SK-N-SH treated with all-trans-retinoic acid at 6 μM for 48 hours (cell line): ENCODE data around the gene TCF12.

Experiments
- ATAC-seq: fragments of 200-7000 bp; cut with Tn5 transposase; 3 replicates; pipeline ENCODE4 v1.9.1; 2020; ENCODE audit warnings: mild to moderate bottlenecking, moderate library complexity
- BACH2 ChIP-seq: fragments of 250-450 bp; sonication (Bioruptor Pico); IDR thresholded peaks from 2 replicates; pipeline ENCODE4 v1.9.0; 2021; ENCODE audit warnings: mild to moderate bottlenecking, borderline replicate concordance
- CSDC2 ChIP-seq: fragments of 250-450 bp; sonication (Bioruptor Pico); IDR thresholded peaks from 2 replicates; pipeline ENCODE4 v1.5.0; 2020; ENCODE audit warnings: mild to moderate bottlenecking, moderate library complexity
- GLIS3 ChIP-seq: fragments of 250-450 bp; sonication (Bioruptor Pico); IDR thresholded peaks from 2 replicates; pipeline ENCODE4 v1.5.0; 2020; ENCODE audit warnings: mild to moderate bottlenecking, moderate library complexity
- ISL1 ChIP-seq: fragments of 250-450 bp; sonication (Bioruptor Pico); IDR thresholded peaks from 2 replicates; pipeline ENCODE4 v2.1.2; 2022; ENCODE audit warnings: mild to moderate bottlenecking, moderate library complexity
- OSR1 ChIP-seq: fragments of 250-450 bp; sonication (Bioruptor Pico); IDR thresholded peaks from 2 replicates; pipeline ENCODE4 v1.8.0; 2022; ENCODE audit warnings: moderate library complexity, mild to moderate bottlenecking, inconsistent platforms
- PPARA ChIP-seq: fragments of 250-450 bp; sonication (Bioruptor Pico); IDR thresholded peaks from 2 replicates; pipeline ENCODE4 v1.5.0; 2020; ENCODE audit warnings: mild to moderate bottlenecking, borderline replicate concordance
- RARB ChIP-seq: fragments of 250-450 bp; sonication (Bioruptor Pico); IDR thresholded peaks from 2 replicates; pipeline ENCODE4 v1.8.0; 2021; ENCODE audit warnings: mild to moderate bottlenecking, moderate library complexity
- SNAI2 ChIP-seq: fragments of 250-450 bp; sonication (Bioruptor Pico); IDR thresholded peaks from 2 replicates; pipeline ENCODE4 v1.5.0; 2020; ENCODE audit warnings: mild to moderate bottlenecking, moderate library complexity
- TCF4 ChIP-seq: fragments of 250-450 bp; sonication (Bioruptor Pico); IDR thresholded peaks from 2 replicates; pipeline ENCODE4 v1.8.0; 2021; ENCODE audit warnings: mild to moderate bottlenecking, moderate library complexity, borderline replicate concordance
- TOX ChIP-seq: fragments of 250-450 bp; sonication (Bioruptor Pico); IDR thresholded peaks from 2 replicates; pipeline ENCODE4 v1.8.0; 2021; ENCODE audit warnings: mild to moderate bottlenecking, moderate library complexity, borderline replicate concordance
- ZC3H10 ChIP-seq: fragments of 250-450 bp; sonication (Bioruptor Pico); IDR thresholded peaks from 2 replicates; pipeline ENCODE4 v1.5.1; 2021; ENCODE audit warnings: mild to moderate bottlenecking, moderate library complexity
- ZFP30 ChIP-seq: fragments of 450-650 bp; formaldehyde crosslinking; IDR thresholded peaks from 2 replicates; pipeline ENCODE4 v1.5.0; 2022; ENCODE audit warnings: mild to moderate bottlenecking, moderate library complexity
- ZNF565 ChIP-seq: fragments of 450-650 bp; formaldehyde crosslinking; conservative IDR thresholded peaks from 2 replicates; pipeline ENCODE4 v1.5.0; 2020; ENCODE audit warnings: low read depth, mild to moderate bottlenecking, moderate library complexity
- ZNF70 ChIP-seq: fragments of 450-650 bp; formaldehyde crosslinking; IDR thresholded peaks from 2 replicates; pipeline ENCODE4 v1.5.0; 2020; ENCODE audit warnings: mild to moderate bottlenecking, moderate library complexity
- ZNF8 ChIP-seq: fragments of 450-650 bp; formaldehyde crosslinking; IDR thresholded peaks from 2 replicates; pipeline ENCODE4 v1.5.0; 2020; ENCODE audit warnings: mild to moderate bottlenecking, moderate library complexity
- TF ChIP-seq, protein P1 (sequence below): fragments of 250-450 bp; sonication (Bioruptor Pico); IDR thresholded peaks from 2 replicates; pipeline ENCODE4 v1.8.0; 2020; ENCODE audit warnings: mild to moderate bottlenecking, moderate library complexity, borderline replicate concordance
- TF ChIP-seq, protein P2 (sequence below): fragments of 250-450 bp; sonication (Bioruptor Pico); IDR thresholded peaks from 2 replicates; pipeline ENCODE4 v1.5.1; 2021; ENCODE audit warnings: mild to moderate bottlenecking, moderate library complexity
- TF ChIP-seq, protein P3 (sequence below): fragments of 250-450 bp; sonication (Bioruptor Pico); IDR thresholded peaks from 2 replicates; pipeline ENCODE4 v1.8.0; 2021; ENCODE audit warnings: low read depth, mild to moderate bottlenecking, moderate library complexity, borderline replicate concordance
- TF ChIP-seq, protein P4 (sequence below): fragments of 250-450 bp; sonication (Bioruptor Pico); IDR thresholded peaks from 2 replicates; pipeline ENCODE4 v1.5.1; 2020; ENCODE audit warnings: low read depth, mild to moderate bottlenecking, moderate library complexity
- TF ChIP-seq, protein P5 (sequence below): fragments of 250-450 bp; sonication (Bioruptor Pico); IDR thresholded peaks from 2 replicates; pipeline ENCODE4 v1.5.0; 2020; ENCODE audit warnings: mild to moderate bottlenecking, moderate library complexity

The TCF12 gene

DNA sequence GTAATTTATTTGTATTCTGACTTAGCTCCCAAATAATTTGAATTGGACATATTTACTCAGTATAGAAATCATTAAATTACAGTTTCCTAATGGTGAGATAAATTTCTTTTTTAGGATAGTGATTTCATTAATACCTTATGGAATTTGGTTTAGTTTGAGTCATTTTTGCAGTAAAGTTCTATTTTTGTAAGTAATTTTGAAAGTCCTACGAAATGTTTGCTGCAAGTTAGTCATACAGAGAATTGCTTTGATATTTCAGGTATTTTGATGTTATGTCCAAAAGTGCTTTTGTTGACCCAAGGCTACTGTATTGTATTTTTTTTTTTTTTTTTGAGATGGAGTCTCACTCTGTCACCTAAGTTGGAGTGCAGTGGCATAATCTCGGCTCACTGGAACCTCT, 41.7 kb downstream of the TCF12 start:
- ATAC-seq, result no peak
- no peak for TF ChIP-seq ZNF565 (CRISPR knock-in tag)
- TF ChIP-seq OSR1 (CRISPR knock-in tag), result no peak
- TF ChIP-seq, protein P1, sequence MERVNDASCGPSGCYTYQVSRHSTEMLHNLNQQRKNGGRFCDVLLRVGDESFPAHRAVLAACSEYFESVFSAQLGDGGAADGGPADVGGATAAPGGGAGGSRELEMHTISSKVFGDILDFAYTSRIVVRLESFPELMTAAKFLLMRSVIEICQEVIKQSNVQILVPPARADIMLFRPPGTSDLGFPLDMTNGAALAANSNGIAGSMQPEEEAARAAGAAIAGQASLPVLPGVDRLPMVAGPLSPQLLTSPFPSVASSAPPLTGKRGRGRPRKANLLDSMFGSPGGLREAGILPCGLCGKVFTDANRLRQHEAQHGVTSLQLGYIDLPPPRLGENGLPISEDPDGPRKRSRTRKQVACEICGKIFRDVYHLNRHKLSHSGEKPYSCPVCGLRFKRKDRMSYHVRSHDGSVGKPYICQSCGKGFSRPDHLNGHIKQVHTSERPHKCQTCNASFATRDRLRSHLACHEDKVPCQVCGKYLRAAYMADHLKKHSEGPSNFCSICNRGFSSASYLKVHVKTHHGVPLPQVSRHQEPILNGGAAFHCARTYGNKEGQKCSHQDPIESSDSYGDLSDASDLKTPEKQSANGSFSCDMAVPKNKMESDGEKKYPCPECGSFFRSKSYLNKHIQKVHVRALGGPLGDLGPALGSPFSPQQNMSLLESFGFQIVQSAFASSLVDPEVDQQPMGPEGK, result no peak
- no peak for TF ChIP-seq ZC3H10 (CRISPR knock-in tag)
- TF ChIP-seq TOX (CRISPR knock-in tag), result no peak
- TF ChIP-seq ISL1 (CRISPR knock-in tag), result no peak
- TF ChIP-seq ZNF70, result no peak
- TF ChIP-seq, protein P2, sequence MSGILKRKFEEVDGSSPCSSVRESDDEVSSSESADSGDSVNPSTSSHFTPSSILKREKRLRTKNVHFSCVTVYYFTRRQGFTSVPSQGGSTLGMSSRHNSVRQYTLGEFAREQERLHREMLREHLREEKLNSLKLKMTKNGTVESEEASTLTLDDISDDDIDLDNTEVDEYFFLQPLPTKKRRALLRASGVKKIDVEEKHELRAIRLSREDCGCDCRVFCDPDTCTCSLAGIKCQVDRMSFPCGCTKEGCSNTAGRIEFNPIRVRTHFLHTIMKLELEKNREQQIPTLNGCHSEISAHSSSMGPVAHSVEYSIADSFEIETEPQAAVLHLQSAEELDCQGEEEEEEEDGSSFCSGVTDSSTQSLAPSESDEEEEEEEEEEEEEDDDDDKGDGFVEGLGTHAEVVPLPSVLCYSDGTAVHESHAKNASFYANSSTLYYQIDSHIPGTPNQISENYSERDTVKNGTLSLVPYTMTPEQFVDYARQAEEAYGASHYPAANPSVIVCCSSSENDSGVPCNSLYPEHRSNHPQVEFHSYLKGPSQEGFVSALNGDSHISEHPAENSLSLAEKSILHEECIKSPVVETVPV (CRISPR knock-in tag), result no peak
- no peak for TF ChIP-seq TCF4 (CRISPR knock-in tag)
- TF ChIP-seq, protein P3, sequence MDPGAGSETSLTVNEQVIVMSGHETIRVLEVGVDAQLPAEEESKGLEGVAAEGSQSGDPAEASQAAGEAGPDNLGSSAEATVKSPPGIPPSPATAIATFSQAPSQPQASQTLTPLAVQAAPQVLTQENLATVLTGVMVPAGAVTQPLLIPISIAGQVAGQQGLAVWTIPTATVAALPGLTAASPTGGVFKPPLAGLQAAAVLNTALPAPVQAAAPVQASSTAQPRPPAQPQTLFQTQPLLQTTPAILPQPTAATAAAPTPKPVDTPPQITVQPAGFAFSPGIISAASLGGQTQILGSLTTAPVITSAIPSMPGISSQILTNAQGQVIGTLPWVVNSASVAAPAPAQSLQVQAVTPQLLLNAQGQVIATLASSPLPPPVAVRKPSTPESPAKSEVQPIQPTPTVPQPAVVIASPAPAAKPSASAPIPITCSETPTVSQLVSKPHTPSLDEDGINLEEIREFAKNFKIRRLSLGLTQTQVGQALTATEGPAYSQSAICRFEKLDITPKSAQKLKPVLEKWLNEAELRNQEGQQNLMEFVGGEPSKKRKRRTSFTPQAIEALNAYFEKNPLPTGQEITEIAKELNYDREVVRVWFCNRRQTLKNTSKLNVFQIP, result no peak
- TF ChIP-seq CSDC2, result no peak

DNA sequence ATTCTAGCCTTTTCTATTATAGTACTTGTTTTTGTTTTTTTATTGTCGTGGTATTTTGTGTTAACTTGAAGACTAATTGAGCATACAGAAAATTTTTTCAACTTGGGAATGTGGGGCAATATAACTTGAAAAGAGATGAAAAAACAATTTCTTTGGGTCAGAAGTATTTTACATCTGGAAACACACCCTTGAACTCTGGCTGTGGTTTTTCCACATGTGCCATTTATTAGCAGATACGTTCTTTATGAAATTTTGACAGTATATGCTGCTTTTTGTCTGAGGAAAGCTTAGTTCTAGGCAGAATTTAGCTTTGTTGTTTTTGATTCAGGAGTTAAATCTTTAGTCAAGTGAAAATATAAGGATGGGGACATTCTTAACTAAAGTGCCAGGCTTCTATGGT, 44.7 kb downstream of the TCF12 start:
- peak; percentile 25; the same call in 1 of the 3 replicates for ATAC-seq
- TF ChIP-seq, protein P1, result no peak
- TF ChIP-seq ZNF565 (CRISPR knock-in tag) (no peak), RARB (CRISPR knock-in tag) (no peak), ZC3H10 (CRISPR knock-in tag) (no peak), TOX (CRISPR knock-in tag) (no peak), CSDC2 (no peak), ZNF70 (no peak), SNAI2 (no peak), ISL1 (CRISPR knock-in tag) (no peak), GLIS3 (CRISPR knock-in tag) (no peak), ZFP30 (CRISPR knock-in tag) (no peak), PPARA (CRISPR knock-in tag) (no peak), ZNF8 (CRISPR knock-in tag) (no peak), BACH2 (CRISPR knock-in tag) (no peak)
- TF ChIP-seq, protein P4, sequence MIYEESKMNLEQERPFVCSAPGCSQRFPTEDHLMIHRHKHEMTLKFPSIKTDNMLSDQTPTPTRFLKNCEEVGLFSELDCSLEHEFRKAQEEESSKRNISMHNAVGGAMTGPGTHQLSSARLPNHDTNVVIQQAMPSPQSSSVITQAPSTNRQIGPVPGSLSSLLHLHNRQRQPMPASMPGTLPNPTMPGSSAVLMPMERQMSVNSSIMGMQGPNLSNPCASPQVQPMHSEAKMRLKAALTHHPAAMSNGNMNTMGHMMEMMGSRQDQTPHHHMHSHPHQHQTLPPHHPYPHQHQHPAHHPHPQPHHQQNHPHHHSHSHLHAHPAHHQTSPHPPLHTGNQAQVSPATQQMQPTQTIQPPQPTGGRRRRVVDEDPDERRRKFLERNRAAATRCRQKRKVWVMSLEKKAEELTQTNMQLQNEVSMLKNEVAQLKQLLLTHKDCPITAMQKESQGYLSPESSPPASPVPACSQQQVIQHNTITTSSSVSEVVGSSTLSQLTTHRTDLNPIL, result no peak
- TF ChIP-seq, protein P5, sequence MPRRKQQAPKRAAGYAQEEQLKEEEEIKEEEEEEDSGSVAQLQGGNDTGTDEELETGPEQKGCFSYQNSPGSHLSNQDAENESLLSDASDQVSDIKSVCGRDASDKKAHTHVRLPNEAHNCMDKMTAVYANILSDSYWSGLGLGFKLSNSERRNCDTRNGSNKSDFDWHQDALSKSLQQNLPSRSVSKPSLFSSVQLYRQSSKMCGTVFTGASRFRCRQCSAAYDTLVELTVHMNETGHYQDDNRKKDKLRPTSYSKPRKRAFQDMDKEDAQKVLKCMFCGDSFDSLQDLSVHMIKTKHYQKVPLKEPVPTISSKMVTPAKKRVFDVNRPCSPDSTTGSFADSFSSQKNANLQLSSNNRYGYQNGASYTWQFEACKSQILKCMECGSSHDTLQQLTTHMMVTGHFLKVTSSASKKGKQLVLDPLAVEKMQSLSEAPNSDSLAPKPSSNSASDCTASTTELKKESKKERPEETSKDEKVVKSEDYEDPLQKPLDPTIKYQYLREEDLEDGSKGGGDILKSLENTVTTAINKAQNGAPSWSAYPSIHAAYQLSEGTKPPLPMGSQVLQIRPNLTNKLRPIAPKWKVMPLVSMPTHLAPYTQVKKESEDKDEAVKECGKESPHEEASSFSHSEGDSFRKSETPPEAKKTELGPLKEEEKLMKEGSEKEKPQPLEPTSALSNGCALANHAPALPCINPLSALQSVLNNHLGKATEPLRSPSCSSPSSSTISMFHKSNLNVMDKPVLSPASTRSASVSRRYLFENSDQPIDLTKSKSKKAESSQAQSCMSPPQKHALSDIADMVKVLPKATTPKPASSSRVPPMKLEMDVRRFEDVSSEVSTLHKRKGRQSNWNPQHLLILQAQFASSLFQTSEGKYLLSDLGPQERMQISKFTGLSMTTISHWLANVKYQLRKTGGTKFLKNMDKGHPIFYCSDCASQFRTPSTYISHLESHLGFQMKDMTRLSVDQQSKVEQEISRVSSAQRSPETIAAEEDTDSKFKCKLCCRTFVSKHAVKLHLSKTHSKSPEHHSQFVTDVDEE (CRISPR knock-in tag), result no peak
- TF ChIP-seq, protein P3, result no peak
- TF ChIP-seq, protein P2 (CRISPR knock-in tag), result no peak
